K562 (cell line): ENCODE results near the gene PLEKHA6. TPM values are rescaled to one million over a fixed set of nuclear protein-coding genes. Genes with fewer than 3 reads are reported as not detected.
"Not testable (repeated sequence)": the region's sequence is repeated elsewhere in the genome, so short reads cannot be mapped to it uniquely, and the experiment has no call there.

Experiments used
- ATAC-seq: fragments of 200-7000 bp; cut with Tn5 transposase; 3 replicates; pipeline ENCODE4 v1.9.1; 2020; ENCODE audit warnings: moderate library complexity
- BruUV-seq: library from RNA; stranded (reverse); fragments of 400-500 nt; replicated peaks from 2 replicates; lab custom pipeline; 2021; lab: Mats Ljungman, UMichigan
- CTCF ChIA-PET: fragments of 300-600 bp; formaldehyde crosslinking; extraction: SDS; loops from one replicate; lab custom pipeline; 2021; ENCODE audit warnings: low intra/inter-chr PET ratio; lab: Yijun Ruan, JAX
- POLR2A ChIA-PET: fragments of 300-600, 350-650 bp; sonication (Branson Sonifier 250); formaldehyde crosslinking; extraction: SDS; loops from one replicate; lab custom pipeline; 2021; ENCODE audit warnings: antibody characterized with exemption, inconsistent platforms; lab: Yijun Ruan, JAX
- DNase-seq, 4 experiments: peaks; one replicate each; pipeline versions ENCODE4 v3.0.0 to v3.0.0-alpha.2; 2011 to 2018; ENCODE audit warnings: low spot score in 3 of 4, mixed read lengths in 3 of 4; ENCODE audit errors: extremely low read depth in 1 of 4
- FAIRE-seq: peaks from 2 replicates; lab custom pipeline; 2011; peaks lifted over from hg19 to GRCh38; lab: Jason Lieb, UNC
- H2AFZ ChIP-seq: 2 replicates; pipeline ENCODE4 v1.6.0; 2011; ENCODE audit warnings: low read depth, low read length, control low read depth, inconsistent platforms
- H3K27ac ChIP-seq: fragments of 200-600 bp; 3 replicates; pipeline ENCODE4 v1.8.0; 2011; ENCODE audit warnings: low read depth, mild to moderate bottlenecking, control low read depth, inconsistent platforms, low read length, moderate library complexity, mixed read lengths; ENCODE audit errors: extremely low read depth
- H3K27me3 ChIP-seq, 2 experiments: fragments of 300-600 bp in 1 of 2; 2 replicates in 1 of 2; 3 replicates in 1 of 2; pipeline versions ENCODE4 v1.6.0 to v1.8.0; 2011; ENCODE audit warnings: inconsistent platforms in 2 of 2, low read length in 2 of 2, mild to moderate bottlenecking in 1 of 2, mixed read lengths in 1 of 2, moderate library complexity in 1 of 2; ENCODE audit not compliant: control insufficient read depth in 2 of 2, insufficient read depth in 2 of 2
- H3K36me3 ChIP-seq: fragments of 300-600 bp; 3 replicates; pipeline ENCODE4 v1.8.0; 2011; ENCODE audit warnings: mild to moderate bottlenecking, low read length, inconsistent platforms; ENCODE audit not compliant: control insufficient read depth, insufficient read depth
- H3K4me1 ChIP-seq, 2 experiments: fragments of 200-600 bp in 1 of 2; replicated peaks in 1 of 2; 2 replicates in 1 of 2; 3 replicates in 1 of 2; pipeline versions ENCODE4 v1.5.1 to v1.8.0; 2011; ENCODE audit warnings: inconsistent platforms in 2 of 2, low read length in 2 of 2, mild to moderate bottlenecking in 1 of 2, mixed read lengths in 1 of 2, moderate library complexity in 1 of 2; ENCODE audit not compliant: control insufficient read depth in 2 of 2, insufficient read depth in 2 of 2
- H3K4me2 ChIP-seq: 2 replicates; pipeline ENCODE4 v1.6.1; 2011; ENCODE audit warnings: low read length, control low read depth, inconsistent platforms, mixed read lengths; ENCODE audit not compliant: insufficient read depth
- H3K4me3 ChIP-seq: fragments of 200-600 bp; sonication (generic), shearing (Covaris generic); 2 replicates; pipeline ENCODE4 v1.5.1; 2016; ENCODE audit warnings: control low read depth, inconsistent platforms
- H3K79me2 ChIP-seq: fragments of 200-600 bp; 3 replicates; pipeline ENCODE4 v1.8.0; 2011; ENCODE audit warnings: low read length, inconsistent platforms; ENCODE audit not compliant: control insufficient read depth, insufficient read depth
- H3K9ac ChIP-seq, 2 experiments: 2 replicates each; pipeline versions ENCODE4 v1.6.0 to v1.6.1; 2011; ENCODE audit warnings: low read depth in 2 of 2, low read length in 2 of 2, control low read depth in 1 of 2, inconsistent platforms in 1 of 2, mild to moderate bottlenecking in 1 of 2, mixed read lengths in 1 of 2; ENCODE audit not compliant: insufficient read depth in 1 of 2
- H3K9me1 ChIP-seq: one replicate; pipeline ENCODE4 v1.6.0; 2011; ENCODE audit warnings: inconsistent platforms, mild to moderate bottlenecking, low read length, moderate library complexity; ENCODE audit not compliant: control insufficient read depth, insufficient read depth
- H3K9me3 ChIP-seq: replicated peaks from 2 replicates; pipeline ENCODE4 v1.5.1; 2011; ENCODE audit warnings: low read depth, low read length, inconsistent platforms; ENCODE audit not compliant: control insufficient read depth, insufficient read depth
- H4K20me1 ChIP-seq: replicated peaks from 2 replicates; pipeline ENCODE4 v1.6.1; 2011; ENCODE audit warnings: low read length, inconsistent platforms, mixed read lengths; ENCODE audit not compliant: control insufficient read depth, insufficient read depth
- BCOR ChIP-seq: fragments of 450-650 bp; IDR thresholded peaks from 2 replicates; pipeline ENCODE4 v1.6.1; 2016
- CEBPG ChIP-seq, 3 experiments: fragments of 200-800 bp in 1 of 3; sonication (Bioruptor generic) in 1 of 3; sonication (generic) in 1 of 3; formaldehyde crosslinking in 1 of 3; IDR thresholded peaks in 2 of 3; conservative IDR thresholded peaks in 1 of 3; 2 replicates each; pipeline versions ENCODE4 v1.6.1 to v1.8.0; 2016 to 2022; ENCODE audit warnings: missing compliant biosample characterization in 2 of 3, missing genetic modification characterization in 2 of 3, mild to moderate bottlenecking in 1 of 3, missing genetic modification reagents in 1 of 3
- DDX20 ChIP-seq: fragments of 450-650 bp; IDR thresholded peaks from 2 replicates; pipeline ENCODE4 v1.6.1; 2016; ENCODE audit warnings: missing genetic modification characterization, low read depth, mild to moderate bottlenecking, missing compliant biosample characterization, moderate library complexity
- DLX4 ChIP-seq: fragments of 250-450 bp; sonication (Bioruptor Pico); IDR thresholded peaks from 2 replicates; pipeline ENCODE4 v1.6.1; 2021; ENCODE audit warnings: mild to moderate bottlenecking
- ESRRA ChIP-seq: fragments of 450-650 bp; IDR thresholded peaks from 2 replicates; pipeline ENCODE4 v1.6.1; 2014; ENCODE audit warnings: low read depth, mild to moderate bottlenecking, moderate library complexity, borderline replicate concordance
- MXD1 ChIP-seq: fragments of 250-450 bp; sonication (Bioruptor Pico); IDR thresholded peaks from 2 replicates; pipeline ENCODE4 v1.8.0; 2021; ENCODE audit warnings: borderline replicate concordance, mild to moderate bottlenecking, moderate library complexity; ENCODE audit not compliant: poor library complexity, severe bottlenecking
- OTX1 ChIP-seq: fragments of 450-650 bp; formaldehyde crosslinking; IDR thresholded peaks from 2 replicates; pipeline ENCODE4 v1.4.0; 2022; ENCODE audit warnings: mild to moderate bottlenecking
- SIRT6 ChIP-seq: IDR thresholded peaks from one replicate; pipeline ENCODE4 v1.6.1; 2012; ENCODE audit warnings: low read depth, mild to moderate bottlenecking, control low read depth, inconsistent platforms, low read length, moderate library complexity
- SRSF3 ChIP-seq: fragments of 200-400 bp; formaldehyde crosslinking; IDR thresholded peaks from 2 replicates; pipeline ENCODE4 v1.6.1; 2016; ENCODE audit warnings: mild to moderate bottlenecking, low read length, moderate library complexity; ENCODE audit not compliant: insufficient read depth
- TFAM ChIP-seq: fragments of 250-450 bp; sonication (Bioruptor Pico); conservative IDR thresholded peaks from 2 replicates; pipeline ENCODE4 v1.5.0; 2021; ENCODE audit warnings: mild to moderate bottlenecking, moderate library complexity
- ZNF239 ChIP-seq: fragments of 250-450 bp; sonication (Bioruptor Pico); IDR thresholded peaks from 2 replicates; pipeline ENCODE4 v1.4.0; 2020; ENCODE audit warnings: mild to moderate bottlenecking
- ZNF76 ChIP-seq: fragments of 250-450 bp; sonication (Bioruptor Pico); IDR thresholded peaks from 2 replicates; pipeline ENCODE4 v1.4.0; 2020; ENCODE audit warnings: mild to moderate bottlenecking, moderate library complexity, borderline replicate concordance
- WGBS: fragments of 100-300 bp; shearing (Covaris generic); methylation state at CpG from one replicate; pipeline ENCODE4 v1.1.6; 2016; ENCODE audit warnings: low coverage, mixed read lengths; ENCODE audit not compliant: insufficient coverage; ENCODE audit errors: missing lambda C conversion rate; 5-methylcytosine and 5-hydroxymethylcytosine counted together
- in situ Hi-C: fragments of 300-500 bp; cut with MboI; formaldehyde crosslinking; loops from 4 replicates; pipeline ENCODE4 v1.15.0; 2018; ENCODE audit warnings: inconsistent platforms, mixed read lengths
- intact Hi-C: fragments of 100-400 bp; cut with micrococcal nuclease; formaldehyde crosslinking; loops from 2 replicates; pipeline ENCODE4 v1.14.2; 2022
- polyA plus RNA-seq, 8 experiments: library from polyadenylated mRNA; depleted of rRNA in 4 of 8; stranded (reverse) in 5 of 8; unstranded in 3 of 8; fragments of >200 nt; fragmentation: Nextera tagmentation in 2 of 8; fragmentation: Illumina TruSeq in 1 of 8; extraction: Ambion mirVana in 2 of 8; extraction: Trizol in 1 of 8; gene quantifications; 2 replicates each; pipeline versions ENCODE4 v1.2.1 to v1.2.3, GENCODE V29; 2011 to 2014; ENCODE audit warnings: inconsistent platforms in 1 of 8, missing spikeins in 1 of 8
- total RNA-seq, 7 experiments: library from RNA; depleted of rRNA in 6 of 7; stranded (reverse); fragments of >200 nt in 6 of 7; fragmentation: Illumina TruSeq in 2 of 7; extraction: Trizol in 2 of 7; gene quantifications; 2 replicates each; pipeline versions ENCODE4 v1.2.1 to v1.2.3, GENCODE V29; 2011 to 2021; ENCODE audit warnings: low replicate concordance in 1 of 7

PLEKHA6 gene
- total and polyA plus RNA-seq, 9 of the 15 experiments (the other 6 are each of a cell fraction or from before 2014, with no cell fraction given) = under 0.01 to 0.33 (median 0.01) TPM; not detected in 4

- intact Hi-C loops (no loop called here), in situ Hi-C loops (no loop called here)
- no peaks in the 10 kb centered on the region for H4K20me1 ChIP-seq
- CTCF ChIA-PET = no interaction called here
- no peak overlapping the region for H3K27ac ChIP-seq
- FAIRE-seq (no peak), ATAC-seq (no peak), DNase-seq (no peak)
- H3K9ac ChIP-seq = no peak overlapping the region
- POLR2A ChIA-PET = interaction anchor here (1.1 to 2.8 kb wide), 2 partner anchors 13 to 14 kb away, joined by 4 to 8 read pairs; no protein-coding TSS in a partner anchor
- H3K9me3 ChIP-seq = no peaks in the 10 kb centered on the region
- H3K4me3 ChIP-seq = no peak overlapping the region
- no peaks in the 10 kb centered on the region for H3K79me2 ChIP-seq
- no peaks in the 10 kb centered on the region for H3K36me3 ChIP-seq
- H3K27me3 ChIP-seq = peaks cover 34 to 71% of the 10 kb centered on the region in 2 experiments
- H3K4me1 ChIP-seq = no peaks in the 10 kb centered on the region
- WGBS = 1% methylated on average over 4 of the region's 4 CpGs
- H2AFZ ChIP-seq = no peak overlapping the region
- no peak for TF ChIP-seq CEBPG (CRISPR knock-in tag; IDR thresholded peaks at IDR 0.05)
- TF ChIP-seq CEBPG (tag; conservative IDR thresholded peaks at IDR 0.05 in 1 of 2, IDR thresholded peaks at IDR 0.05 in 1 of 2) = no peak
- TF ChIP-seq OTX1 (CRISPR knock-in tag) = no peak
- no peak for TF ChIP-seq TFAM (CRISPR knock-in tag)
- no peak for TF ChIP-seq MXD1
- no peak for TF ChIP-seq SRSF3
- TF ChIP-seq SIRT6 = no peak
- TF ChIP-seq BCOR = no peak
- no peak for TF ChIP-seq ZNF76
- no peak for TF ChIP-seq ESRRA
- TF ChIP-seq DDX20 = no peak
- no peak for TF ChIP-seq DLX4 (CRISPR knock-in tag)
- TF ChIP-seq ZNF239 (CRISPR knock-in tag) = no peak
- BruUV-seq = no TSS peak
- no peaks in the 10 kb centered on the region for H3K9me1 ChIP-seq
- no peak overlapping the region for H3K4me2 ChIP-seq
Measured at GRCh38 chr1:204313675-204314074, 46.1 kb downstream of the PLEKHA6 start.

DNA sequence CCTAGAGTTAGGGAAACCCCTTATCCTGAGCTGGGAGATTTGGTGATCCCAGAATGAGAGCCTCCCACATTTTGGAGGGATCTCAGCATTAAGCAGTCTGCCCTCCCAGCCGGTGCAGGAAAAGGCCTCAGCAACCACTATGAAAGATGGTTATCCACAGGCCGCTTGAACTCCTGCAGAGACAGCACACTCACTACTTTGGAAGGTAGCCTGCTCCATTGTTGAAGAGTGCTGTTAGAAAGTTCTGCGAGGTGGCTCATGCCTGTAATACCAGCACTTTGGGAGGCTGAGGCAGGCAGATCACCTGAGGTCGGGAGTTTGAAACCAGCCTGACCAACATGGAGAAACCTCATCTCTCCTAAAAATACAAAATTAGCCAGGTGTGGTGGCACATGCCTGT is 48.8 kb downstream of the PLEKHA6 start:
- H3K9me3 ChIP-seq, H3K36me3 ChIP-seq, H3K4me1 ChIP-seq, DNase-seq, in situ Hi-C loops, H4K20me1 ChIP-seq, H3K4me3 ChIP-seq, CTCF ChIA-PET, BruUV-seq, H2AFZ ChIP-seq, ATAC-seq, intact Hi-C loops, POLR2A ChIA-PET, H3K9me1 ChIP-seq, H3K9ac ChIP-seq, H3K4me2 ChIP-seq, H3K27ac ChIP-seq, FAIRE-seq, H3K79me2 ChIP-seq: not testable (repeated sequence)
- 2% methylated on average over 4 of the region's 4 CpGs for WGBS
- H3K27me3 ChIP-seq = peaks cover 35 to 68% of the 10 kb centered on the region in 2 experiments
